Measurements from ENCODE around the gene RNPEP.
"Not testable (repeated sequence)": the region's sequence is repeated elsewhere in the genome, so short reads cannot be mapped to it uniquely, and the experiment has no call there.

Gene RNPEP

DNA sequence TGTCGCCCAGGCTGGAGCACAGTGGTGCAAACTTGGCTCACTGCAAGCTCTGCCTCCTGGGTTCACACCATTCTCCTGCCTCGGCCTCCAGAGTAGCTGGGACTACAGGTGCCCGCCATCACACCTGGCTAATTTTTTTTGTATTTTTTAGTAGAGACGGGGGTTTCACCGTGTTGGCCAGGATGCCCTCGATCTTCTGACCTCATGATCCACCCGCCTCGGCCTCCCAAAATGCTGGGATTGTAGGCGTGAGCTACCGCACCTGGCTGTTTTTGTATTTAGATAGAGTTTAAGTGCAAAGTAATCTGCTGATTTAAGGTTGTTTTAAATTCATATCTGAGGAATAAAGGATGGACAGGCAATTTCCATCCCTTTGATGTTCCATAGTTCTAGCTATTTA is 20.1 kb upstream of the RNPEP start:
- DNase-seq, result not testable (repeated sequence)

DNA sequence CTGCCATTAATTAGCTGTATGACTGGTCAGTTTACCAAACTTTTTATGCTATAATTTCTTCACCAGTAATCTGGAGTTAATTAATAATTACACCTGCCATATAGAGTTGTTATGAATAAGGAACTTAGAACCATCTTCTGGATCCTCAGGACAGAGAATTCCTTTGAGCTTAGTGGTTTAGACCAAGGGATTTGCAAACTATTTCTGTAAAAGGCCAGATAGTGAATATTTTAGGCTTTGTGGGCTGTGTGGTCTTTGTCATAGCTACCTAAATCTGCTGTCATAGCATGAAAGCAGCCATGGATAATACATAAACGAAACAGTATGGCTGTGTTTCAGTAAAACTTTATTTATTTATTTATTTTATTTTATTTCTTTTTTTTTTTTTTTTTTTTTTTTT is 18.2 kb upstream of the RNPEP start:
- DNase-seq, result no peak

DNA sequence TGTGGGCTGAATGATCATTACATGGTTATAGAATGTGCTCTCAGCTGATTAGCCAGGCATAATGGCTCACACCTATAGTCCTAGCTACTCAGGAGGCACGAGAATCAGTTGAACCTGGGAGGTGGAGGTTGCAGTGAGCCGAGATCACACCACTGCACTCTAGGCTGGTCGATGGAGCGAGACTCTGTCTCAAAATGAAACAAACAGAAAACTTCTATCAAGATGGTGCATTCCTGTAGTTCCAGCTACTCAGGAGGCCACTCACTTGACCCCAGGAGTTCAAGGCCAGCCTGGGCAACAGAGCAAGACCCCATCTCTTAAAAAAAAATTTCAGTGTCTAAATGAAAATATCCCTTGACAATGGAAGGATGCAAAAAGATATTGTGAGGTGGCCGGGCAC is 16.3 kb upstream of the RNPEP start:
- no peak for DNase-seq

DNA sequence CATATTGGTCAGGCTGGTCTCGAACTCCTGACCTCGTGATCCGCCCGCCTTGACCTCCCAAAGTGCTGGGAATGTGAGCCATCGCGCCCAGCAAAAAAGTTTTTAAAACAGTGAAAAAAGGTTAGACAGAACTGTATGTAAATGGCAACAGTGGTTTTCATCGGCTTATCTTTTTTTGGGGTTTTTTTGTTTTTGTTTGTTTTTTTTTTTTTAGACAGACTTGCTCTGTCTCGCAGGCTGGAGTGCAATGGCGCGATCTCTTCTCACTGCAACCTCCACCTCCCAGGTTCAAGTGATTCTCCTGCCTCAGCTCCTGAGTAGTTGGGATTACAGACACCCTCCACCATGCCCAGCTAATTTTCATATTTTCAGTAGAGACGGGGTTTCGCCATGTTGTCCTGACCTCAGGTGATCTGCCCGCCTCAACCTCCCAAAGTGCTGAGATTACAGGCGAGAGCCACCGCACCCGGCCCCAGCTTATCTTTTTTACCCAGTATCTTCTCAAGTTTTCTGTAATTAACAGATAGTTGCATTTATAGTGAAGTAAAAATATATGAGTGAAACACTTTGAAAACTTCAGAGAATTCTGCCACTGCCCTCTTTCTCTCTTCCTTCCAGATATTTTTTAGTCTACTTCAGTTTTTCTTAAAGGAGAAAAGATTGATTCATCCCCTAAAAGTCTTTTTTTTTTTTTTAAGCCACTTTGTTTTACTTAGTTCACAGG is 14.1 kb upstream of the RNPEP start:
- no peak for DNase-seq

DNA sequence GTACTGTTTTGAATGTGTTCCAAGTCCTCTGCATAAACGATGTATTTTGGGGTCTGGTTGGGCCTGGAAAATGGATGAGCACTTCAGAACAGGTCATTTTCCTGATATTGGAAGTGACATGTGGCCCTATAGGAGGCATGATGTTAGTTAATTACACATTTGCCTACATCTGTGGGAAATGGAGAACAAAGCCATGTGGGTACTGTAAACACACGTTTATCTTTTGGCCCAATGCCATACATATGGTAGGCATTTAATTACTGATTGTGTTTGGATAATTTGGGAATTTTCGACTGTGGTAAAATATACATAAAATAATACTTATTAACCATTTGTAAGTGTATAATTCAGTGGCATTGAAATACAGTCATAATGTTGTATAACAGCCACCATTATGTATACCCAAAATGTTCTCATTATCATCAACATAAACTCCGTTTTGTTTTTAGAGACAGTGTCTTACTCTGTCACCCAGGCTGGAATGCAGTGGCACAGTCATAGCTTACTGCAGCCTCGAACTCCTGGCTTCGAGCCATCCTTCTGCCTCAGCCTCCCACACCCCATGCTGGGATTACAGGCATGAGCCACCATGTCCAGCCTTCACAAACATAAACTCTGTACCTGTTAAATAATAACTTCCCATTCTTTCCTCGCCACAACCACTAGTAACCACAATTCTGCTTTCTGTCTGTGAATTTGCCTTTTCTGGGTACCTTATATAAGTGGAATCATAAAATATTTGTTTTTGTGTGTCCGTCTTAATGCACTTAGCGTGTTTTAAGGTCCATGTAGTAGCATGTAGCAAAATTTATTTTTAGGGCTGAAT is 11.9 kb upstream of the RNPEP start:
- DNase-seq, result no peak

DNA sequence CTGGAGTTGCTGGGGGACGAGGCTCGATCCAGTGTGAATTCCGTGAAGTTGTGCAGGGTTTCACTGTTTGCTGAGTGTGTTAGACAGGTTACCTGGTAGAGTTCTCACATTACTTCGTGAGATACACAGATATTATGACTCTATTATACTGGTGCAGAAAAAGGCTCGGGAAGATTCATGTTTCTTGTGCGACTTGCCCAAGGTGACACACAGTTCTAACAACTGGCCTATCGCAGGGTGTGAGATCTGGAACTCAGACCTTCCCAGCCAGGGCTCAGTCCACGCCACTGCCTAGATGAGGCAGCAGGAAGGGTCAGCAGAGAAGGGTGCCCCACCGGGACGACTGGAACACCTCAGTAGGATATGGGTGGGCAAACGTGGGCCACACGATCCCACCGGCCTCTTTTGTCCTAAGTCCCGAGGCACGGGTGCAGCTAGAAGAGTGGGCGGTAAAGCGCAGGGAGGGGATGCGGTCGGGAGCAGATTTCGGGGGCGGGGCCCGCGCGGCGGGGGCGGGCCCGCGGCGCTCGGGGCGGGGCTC is 296 bp upstream of the RNPEP start:
- DNase-seq, result peak; percentile 83

DNA sequence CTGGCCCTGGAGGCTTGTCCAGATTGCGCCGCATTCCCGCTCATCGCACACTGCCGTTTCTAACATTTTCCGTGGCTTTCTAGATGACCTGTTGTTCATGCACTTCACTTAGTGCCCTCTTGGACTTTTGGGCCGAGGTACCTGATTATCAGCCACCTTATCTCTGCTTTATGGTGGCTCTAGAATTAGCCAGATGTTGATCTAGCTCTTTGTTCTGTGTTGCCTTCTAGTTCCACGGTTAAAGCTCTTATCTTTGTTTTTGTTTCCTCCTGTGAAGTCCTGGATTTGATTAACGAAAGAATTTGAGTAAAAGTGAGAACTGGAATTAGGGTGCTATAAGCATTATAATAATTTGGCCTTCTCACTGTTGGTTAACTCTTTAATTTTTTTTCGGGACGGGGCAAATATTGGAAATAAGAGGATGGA is 945 bp downstream of the RNPEP start:
- DNase-seq, result no peak

DNA sequence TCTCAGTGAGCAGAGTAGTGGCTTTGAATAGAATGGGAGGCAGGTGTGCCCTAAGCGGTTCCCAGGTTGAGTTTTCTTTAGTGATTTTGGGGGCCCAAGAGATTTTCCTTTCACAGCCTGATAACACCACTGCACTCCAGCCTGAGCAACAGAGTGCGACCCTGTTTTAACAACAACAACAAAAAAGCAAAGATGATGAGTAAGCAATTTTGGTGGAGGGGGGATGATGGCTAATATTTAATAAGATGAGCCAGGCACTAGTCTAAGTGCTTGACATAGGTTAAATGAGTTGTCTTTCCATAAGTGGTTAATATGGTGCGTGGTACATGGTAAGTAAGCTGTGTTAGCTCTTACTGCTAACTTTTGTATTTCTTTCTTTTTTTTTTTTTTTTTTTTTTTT is 2.0 kb downstream of the RNPEP start:
- no peak for DNase-seq

DNA sequence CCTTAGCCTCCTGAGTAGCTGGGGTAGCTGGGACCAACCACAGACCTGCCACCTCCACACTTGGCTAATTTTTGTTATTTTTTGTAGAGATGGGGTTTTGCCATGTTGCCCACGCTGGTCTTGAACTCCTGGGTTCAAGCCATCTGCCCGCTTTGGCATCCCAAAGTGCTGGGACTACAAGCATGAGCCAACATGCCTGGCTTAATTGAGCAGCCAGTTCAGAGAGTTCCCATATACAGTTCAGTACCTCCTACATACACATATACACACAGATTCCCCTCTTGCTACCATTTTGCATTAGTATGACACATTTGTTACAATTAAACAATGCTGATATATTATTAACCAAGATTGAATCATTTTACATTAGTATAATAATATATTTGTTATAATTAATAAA is 2.9 kb downstream of the RNPEP start:
- DNase-seq, result no peak

DNA sequence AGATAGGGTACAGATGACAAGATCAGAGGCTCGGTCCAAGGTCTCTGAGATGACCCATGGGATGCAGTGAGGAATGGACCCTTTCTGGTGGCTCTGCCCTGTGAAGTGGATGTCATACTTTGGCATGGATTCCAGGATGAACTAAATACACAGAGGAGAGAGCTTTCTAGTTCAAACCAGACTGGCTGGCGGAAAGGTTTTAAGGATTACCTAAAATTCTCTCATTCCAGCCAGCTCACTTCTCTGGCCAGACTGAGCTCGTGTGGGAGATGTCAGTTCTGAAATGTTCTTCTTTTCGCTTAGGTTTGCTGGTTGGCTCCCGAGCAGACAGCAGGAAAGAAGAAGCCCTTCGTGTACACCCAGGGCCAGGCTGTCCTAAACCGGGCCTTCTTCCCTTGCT is 6.2 kb downstream of the RNPEP start:
- DNase-seq, result no peak

DNA sequence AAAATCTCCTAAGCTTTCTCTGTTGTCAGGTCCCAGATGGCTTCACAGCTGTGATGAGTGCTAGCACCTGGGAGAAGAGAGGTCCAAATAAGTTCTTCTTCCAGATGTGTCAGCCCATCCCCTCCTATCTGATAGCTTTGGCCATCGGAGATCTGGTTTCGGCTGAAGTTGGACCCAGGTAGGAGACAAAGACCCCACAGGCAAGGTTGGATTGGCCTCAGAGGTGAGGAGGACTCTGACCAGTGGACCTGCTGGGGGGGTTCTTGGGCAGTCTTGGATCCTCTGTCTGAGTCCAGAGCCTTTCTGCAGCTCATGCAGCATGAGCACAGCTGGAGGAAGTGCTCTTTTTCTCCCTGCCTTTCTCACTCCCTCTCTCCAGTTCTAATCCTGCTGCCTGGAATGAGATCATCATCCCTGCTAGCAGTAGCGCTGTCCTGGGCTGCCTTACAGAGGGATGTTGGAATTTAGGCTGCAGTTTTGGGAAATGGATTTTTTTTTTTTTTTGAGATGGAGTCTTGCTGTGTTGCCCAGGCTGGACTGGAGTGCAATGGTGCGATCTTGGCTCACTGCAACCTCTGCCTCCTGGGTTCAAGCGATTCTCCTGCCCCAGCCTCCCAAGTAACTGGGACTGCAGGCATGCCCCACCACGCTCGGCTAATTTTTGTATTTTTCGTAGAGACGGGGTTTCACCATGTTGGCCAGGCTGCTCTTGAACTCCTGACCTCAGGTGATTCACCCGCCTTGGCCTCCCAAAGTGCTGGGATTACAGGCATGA is 7.1 kb downstream of the RNPEP start:
- no peak for DNase-seq

DNA sequence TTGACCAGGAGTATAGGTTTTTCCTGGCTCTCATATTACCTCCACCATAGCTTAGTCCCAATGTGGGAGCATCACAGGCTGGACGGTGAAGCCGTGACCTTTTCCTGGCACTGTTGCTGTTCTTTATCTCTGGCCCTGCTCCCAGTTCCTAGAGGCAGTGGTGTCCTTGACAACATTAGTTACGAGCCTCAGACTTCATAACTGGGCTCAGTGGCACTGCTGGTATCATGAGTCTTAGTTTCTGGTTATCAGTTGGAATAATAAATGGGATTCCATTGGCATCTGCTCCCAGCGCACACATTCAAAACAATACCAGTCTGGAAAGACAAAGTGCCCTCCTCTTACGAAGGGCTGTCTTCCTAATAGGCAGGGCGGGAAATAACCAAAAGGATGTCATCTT is 8.0 kb downstream of the RNPEP start:
- no peak for DNase-seq

DNA sequence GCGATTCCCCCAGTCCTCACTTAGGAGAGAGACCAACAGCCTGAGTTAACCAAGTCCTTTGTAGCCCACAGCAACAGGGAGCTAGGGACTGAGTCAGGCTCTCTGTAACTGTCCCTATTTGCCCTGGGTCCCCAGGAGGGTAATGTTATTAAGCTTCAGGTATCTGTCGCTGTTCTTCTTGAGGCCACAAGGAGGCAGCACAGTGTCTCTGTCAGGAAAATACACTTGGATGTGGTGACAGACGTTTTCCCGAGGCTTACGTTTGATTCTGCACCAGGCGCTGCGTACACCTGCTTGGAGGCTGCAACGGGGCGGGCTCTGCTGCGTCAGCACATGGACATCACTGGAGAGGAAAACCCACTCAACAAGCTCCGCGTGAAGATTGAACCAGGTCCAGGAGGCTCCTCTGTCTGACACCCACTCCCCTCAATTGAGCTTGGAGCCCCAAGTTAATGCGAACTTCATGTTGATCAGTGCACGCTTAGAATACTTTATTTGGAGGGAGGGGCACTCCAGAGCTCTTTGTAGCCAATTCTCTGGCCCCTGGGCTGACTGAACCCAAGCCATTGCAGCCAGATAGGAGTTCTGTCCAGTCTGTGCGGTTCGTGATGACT is 17.3 kb downstream of the RNPEP start:
- DNase-seq, result peak; percentile 55

DNA sequence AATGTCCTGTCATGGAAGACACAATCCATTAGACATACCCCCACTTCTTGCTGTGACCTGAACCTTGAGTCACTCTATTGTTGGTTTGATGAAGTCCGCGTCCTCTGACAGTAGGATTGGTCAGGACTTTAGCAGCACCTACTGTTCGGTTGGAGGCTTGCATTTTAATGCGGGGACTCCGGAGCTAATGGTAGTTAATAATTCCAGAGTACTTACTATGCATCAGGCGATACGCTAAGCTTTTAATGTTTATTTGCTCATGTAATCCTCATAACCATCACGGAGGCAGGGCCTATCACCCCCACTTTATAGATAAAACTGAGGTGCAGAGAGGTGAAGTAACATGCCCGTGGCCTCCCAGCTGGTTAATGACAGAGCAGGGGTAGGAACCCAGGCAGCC is 20.1 kb downstream of the RNPEP start:
- no peak for DNase-seq

DNA sequence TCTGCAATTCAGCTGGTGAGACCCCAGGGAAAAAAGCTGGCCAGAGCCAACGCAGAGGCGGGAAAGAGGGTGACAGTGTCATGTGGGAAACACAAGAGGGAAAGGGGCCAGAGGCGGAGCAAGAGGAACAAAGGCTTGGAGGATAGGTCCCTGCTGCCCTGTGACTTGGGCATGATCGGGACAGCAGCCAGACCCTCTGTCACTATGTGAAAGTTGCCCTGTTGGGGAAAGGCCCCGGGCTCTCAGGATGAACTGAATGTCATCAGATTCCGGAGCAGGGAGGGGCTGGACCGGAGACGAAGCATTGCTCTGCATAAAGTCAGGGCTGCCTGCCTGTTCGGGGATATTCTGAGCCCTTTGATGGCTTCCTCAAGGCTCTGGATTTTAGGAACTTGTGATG is 22.3 kb downstream of the RNPEP start:
- no peak for DNase-seq

DNA sequence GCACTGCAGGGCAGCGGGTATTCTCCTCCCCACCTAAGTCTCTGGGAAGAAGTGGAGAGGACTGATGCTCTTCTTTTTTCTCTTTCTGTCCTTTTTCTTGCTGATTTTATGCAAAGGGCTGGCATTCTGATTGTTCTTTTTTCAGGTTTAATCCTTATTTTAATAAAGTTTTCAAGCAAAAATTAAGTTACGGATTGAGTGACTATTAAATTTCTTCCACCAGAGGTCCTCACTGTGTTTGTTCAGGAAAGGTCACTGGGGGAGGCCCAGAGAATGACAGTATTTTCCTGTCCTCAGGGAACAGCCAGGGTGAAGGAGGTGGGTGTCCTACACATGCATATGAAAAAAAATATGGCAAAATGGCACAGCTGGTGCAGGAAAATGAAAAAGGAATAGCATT is 23.5 kb downstream of the RNPEP start:
- DNase-seq, result no peak

DNA sequence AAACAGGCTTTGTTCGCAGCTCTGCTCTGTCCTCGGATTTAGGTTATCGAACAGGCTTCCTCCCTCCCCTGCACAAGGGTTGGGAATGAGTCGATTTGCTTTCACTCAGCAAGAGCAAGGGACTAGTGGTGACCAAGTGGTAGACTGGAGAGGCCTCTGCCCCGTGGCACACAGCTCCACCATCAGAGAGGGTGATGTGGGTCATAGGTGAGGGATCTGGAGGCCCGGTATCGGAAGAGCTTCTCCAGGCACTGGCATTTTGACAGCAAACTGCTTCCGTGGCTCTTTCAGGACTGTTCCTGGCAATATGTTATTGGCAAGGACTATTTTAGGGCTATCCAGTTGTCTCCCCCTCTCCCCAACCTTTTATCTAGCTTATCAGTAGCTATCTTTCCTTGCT is 24.9 kb downstream of the RNPEP start:
- no peak for DNase-seq

DNA sequence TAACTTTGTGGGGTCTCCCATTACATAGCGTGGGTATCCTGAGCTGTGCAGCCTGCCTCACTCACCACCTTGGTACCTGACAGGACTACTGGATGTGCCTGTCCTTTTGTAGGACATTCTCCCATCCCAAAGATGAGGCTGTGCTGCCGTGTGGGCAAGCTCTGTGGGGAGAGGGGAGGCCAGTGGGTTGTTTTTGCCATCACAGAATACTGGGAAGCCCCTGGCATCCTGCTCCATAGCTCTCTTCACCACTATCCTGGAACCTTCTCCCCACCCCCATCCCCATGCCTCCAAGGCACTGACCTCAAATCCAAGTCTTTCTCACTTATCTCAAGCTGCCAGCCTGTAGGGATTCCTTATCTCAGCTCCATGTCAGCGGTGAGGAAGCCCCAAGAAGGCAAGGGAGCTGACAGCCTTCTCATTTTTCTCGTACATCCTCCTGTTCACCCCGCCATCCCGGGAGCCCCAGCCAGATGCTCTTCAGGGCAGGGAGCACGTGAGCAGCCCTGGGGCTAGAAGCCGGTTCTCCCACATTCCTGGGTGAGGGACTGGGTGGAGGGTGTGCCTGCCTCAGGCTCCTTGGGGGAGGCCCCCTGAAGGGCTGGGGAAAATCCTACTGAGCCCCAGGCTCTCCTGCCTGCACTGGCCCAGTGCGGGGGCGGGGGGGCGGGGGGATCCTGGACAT is 25.5 kb downstream of the RNPEP start:
- DNase-seq, result no peak

DNA sequence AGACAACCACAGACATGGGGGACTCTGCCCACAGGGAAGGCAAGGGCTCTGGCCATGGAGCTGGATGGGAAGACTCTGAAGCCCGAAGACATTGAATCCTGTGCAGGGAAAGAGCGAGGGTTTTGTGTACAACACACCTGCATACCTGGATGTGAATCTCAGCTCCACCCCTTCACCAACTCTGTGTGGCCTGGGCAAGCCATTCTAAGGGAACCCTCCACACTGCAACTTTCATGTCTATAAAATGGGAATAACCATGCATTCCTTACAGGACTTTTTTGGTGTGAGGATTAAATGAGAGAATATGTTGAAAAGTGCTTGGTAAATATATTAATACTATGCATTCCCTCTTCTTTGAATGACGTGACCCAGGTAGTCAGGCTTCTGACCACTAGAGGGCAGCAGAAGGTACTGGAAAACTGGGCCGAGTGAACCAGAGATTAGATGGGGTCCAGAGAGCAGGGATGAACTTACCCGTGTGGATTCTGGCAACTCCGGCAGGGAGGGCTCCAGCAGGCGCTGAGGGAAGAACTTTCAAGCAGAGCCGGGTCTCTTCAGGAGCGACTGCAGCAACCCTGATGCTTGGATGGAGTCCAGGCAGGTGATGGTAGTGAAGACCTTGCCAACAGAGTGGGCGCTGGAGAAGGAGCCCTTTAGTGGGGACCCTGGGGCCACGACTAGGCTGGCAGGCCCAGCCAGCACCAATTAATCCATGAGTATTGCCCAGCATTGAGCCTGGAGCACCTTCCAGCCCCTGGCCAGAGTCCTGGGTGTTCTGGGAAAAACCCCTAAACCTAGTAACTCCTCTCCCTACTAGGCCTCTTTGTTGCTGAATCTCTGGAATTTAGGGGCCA is 27.1 kb downstream of the RNPEP start:
- DNase-seq, result peak; percentile 76

DNA sequence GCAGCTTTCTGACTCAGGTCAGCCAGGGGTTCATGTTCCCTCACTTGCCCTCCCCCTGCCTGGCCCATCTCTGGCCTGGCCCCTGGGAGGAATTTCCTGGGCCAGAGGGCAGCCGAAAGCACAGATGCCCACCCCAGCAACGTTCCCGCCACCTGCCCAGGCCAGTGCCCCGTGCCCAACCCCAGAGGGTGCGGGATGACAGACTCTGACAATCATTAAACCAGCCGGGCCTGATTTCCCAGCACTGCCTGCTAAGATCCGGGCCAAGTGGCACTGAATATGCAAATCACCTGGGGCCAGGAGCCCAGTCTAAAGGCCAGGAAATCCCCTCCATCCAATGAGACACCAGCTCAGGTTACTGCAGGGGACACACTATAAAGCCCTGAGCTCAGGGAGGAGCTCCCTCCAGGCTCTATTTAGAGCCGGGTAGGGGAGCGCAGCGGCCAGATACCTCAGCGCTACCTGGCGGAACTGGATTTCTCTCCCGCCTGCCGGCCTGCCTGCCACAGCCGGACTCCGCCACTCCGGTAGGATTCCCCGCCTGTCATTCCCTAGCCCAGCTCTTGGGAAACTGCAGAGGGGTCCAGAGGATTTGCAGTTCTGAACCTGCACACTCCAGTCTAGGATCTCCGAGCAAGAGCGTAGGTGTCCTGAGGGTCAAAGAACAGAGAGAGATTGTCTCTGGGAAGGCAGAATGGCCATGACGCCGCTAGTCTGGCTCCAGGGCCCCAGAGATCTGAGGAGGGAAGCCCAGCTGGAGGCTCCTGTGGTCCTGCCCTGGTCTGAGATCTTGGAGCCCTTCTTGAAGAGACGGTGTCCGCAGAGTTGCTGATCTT is 27.9 kb downstream of the RNPEP start, which contains the start of gene ELF3:
TSS of gene ELF3 (plus strand) at position 408 of the 836 bp plus-strand sequence. CDS start 550 bp downstream, outside the sequence.
- no peak for DNase-seq
